ENCODE results near the gene PLAAT4. TPM values are rescaled to one million over a fixed set of nuclear protein-coding genes. Genes with fewer than 3 reads are reported as not detected.
"Not testable (repeated sequence)": the region's sequence is repeated elsewhere in the genome, so short reads cannot be mapped to it uniquely, and the experiment has no call there.

The PLAAT4 gene
- total RNA-seq, 4 donors from 2014 or later: 2.2 to 8.3 (median 6.2) TPM

GRCh38 chr11:63537293-63538101 is 889 bp downstream of the PLAAT4 start:
- H3K4me3 ChIP-seq (ENCODE audit: low read depth, poor library complexity, severe bottlenecking): no peak overlapping the region
- WGBS, 2 donors: 19 to 32% methylated on average over 8 of the region's 8 CpGs
- intact Hi-C loops (cut with DNase I; ENCODE audit: low total_unique reads): no loop called here
- TF ChIP-seq POLR2A (IDR thresholded peaks at IDR 0.05) (no peak), CTCF (IDR thresholded peaks at IDR 0.05) (no peak)
- peak in 1 of 2 donors; percentile 85 for DNase-seq (ENCODE audit: low spot score in 2 of 2)

DNA sequence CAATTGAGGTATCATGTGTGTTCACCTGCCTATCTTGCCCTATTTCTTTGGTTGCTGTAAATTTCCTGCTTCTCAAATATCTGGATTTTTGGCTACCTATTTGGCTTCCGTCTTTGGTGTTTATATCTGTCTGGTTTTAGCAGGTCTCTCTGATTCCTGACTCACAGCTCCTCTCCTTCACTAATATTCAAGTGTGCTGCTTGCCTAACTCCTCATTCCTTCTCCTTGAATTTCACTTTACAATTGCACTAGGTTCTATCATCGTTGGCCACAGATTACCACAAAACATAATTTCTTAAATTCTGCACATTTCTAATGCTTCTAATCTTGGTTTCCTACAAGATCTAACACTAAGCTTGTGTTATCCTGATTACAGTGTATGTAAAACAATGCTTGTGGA is 5.9 kb downstream of the PLAAT4 start:
- intact Hi-C loops (cut with DNase I; ENCODE audit: low total_unique reads); DNase-seq (ENCODE audit: low spot score in 2 of 2); H3K4me3 ChIP-seq (ENCODE audit: low read depth, poor library complexity, severe bottlenecking): not testable (repeated sequence)
- 68 to 81% methylated on average over 2 of the region's 2 CpGs for WGBS, 2 donors

DNA sequence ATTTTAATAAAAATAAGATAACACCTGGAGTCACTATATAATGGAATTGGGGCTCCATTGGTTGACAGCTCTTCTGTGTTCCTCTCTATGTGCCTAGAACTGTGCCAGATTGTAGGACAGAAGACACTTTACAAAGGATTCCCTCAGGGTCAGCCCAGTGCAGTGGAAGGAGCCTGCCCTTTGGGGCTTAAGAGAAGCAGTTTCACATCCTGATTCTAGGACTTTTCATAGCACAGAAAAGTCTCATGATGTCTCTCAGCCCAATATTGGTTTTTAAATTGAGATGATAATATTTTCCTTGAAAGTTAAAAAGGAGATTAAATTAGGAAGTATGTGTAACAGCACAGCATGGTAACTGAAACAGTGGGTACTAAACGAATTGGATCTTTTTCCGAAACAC is 7.1 kb downstream of the PLAAT4 start:
- DNase-seq (ENCODE audit: low spot score in 2 of 2): no peak

DNA sequence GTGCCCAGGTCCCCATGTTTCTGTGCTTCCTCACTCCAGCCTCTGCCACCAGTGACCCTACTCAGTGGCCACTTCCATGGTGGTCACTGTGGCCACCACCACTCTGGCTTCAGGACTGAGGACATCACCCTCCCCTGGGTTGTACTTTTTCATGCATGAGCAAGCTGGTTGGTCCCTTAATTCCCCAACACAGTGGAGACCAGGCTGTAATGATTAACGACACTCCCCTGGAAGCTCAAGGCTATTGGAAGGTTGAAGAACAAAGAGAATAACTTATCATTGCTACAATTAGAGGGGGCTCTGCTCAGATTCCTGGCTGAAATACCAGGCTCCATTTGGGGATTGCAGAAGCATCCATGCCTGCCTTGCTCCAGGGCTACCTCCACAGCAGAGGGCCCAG is 10.5 kb downstream of the PLAAT4 start:
- 100% methylated on average over 1 of the region's 1 CpG for WGBS, 2 donors

More for the DNA sequence above, 7.1 kb downstream of the PLAAT4 start:
- 82 to 85% methylated on average over 2 of the region's 2 CpGs for WGBS, 2 donors
- TF ChIP-seq CTCF (IDR thresholded peaks at IDR 0.05): no peak
- TF ChIP-seq POLR2A (IDR thresholded peaks at IDR 0.05): no peak
- H3K4me3 ChIP-seq (ENCODE audit: low read depth, poor library complexity, severe bottlenecking): no peak overlapping the region
- intact Hi-C loops (cut with DNase I; ENCODE audit: low total_unique reads): no loop called here

DNA sequence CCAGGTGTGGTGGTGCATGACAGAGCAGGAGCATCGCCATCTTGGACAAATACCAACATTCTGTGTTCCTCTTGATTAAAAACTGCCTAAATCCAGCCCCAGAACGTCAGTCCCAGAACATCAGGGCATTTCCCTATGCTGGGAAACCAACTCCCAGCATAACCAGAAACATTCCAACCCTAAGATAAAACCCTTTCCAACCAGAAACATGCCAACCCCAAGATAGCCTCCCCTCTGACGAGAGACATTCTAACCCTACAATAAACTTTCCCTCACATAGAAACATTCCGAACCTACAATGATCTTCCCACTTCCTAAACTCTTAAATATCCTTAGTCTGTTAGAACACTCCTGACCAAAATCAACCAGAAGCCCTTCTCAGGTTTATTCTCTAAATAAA is 11.6 kb downstream of the PLAAT4 start:
- peak in 1 of 2 donors; percentile 18 for DNase-seq (ENCODE audit: low spot score in 2 of 2)
- 69 to 72% methylated on average over 4 of the region's 4 CpGs for WGBS, 2 donors
- no peak overlapping the region for H3K4me3 ChIP-seq (ENCODE audit: low read depth, poor library complexity, severe bottlenecking)
- intact Hi-C loops (cut with DNase I; ENCODE audit: low total_unique reads): no loop called here
- TF ChIP-seq CTCF (IDR thresholded peaks at IDR 0.05): no peak
- no peak for TF ChIP-seq POLR2A (IDR thresholded peaks at IDR 0.05)

More for the DNA sequence above, 10.5 kb downstream of the PLAAT4 start:
- intact Hi-C loops (cut with DNase I; ENCODE audit: low total_unique reads): no loop called here
- H3K4me3 ChIP-seq (ENCODE audit: low read depth, poor library complexity, severe bottlenecking): no peak overlapping the region
- TF ChIP-seq POLR2A (IDR thresholded peaks at IDR 0.05) (no peak), CTCF (IDR thresholded peaks at IDR 0.05) (no peak)
- DNase-seq (ENCODE audit: low spot score in 2 of 2): peak in 1 of 2 donors; percentile 48

- WGBS, 2 donors: 85 to 89% methylated on average over 4 of the region's 4 CpGs
- DNase-seq (ENCODE audit: low spot score in 2 of 2): peak in 1 of 2 donors; percentile 29
- intact Hi-C loops (cut with DNase I; ENCODE audit: low total_unique reads): no loop called here
- TF ChIP-seq POLR2A (IDR thresholded peaks at IDR 0.05) (no peak), CTCF (IDR thresholded peaks at IDR 0.05) (no peak)
- H3K4me3 ChIP-seq (ENCODE audit: low read depth, poor library complexity, severe bottlenecking): no peak overlapping the region
These were observed 12.8 kb downstream of the PLAAT4 start for GRCh38 chr11:63549411-63549810.

DNA sequence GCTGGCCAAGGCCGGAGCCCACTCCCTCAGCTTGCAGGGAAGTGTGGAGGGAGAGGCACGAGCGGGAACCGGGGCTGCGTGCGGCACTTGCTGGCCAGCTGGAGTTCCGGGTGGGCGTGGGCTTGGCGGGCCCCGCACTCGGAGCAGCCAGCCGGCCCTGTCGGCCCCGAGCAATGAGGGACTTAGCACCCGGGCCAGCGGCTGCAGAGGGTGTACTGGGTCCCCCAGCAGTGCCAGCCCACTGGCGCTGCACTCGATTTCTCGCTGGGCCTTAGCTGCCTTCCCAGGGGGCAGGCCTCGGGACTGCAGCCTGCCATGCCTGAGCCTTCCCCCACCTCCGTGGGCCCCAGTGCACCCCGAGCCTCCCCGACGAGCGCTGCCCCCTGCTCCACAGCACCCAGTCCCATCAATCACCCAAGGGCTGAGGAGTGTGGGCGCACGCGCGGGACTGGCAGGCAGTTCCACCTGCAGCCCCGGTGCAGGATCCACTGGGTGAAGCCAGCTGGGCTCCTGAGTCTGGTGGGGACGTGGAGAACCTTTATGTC is 13.6 kb downstream of the PLAAT4 start:
- intact Hi-C loops (cut with DNase I; ENCODE audit: low total_unique reads); H3K4me3 ChIP-seq (ENCODE audit: low read depth, poor library complexity, severe bottlenecking): not testable (repeated sequence)
- WGBS, 2 donors: 88 to 92% methylated on average over 15 to 21 of the region's 31 CpGs
- peak in 1 of 2 donors; percentile 59 for DNase-seq (ENCODE audit: low spot score in 2 of 2)
